IMR-90 (cell line): ENCODE results near the gene NOG. TPM values are rescaled to one million over a fixed set of nuclear protein-coding genes. Genes with fewer than 3 reads are reported as not detected.

Experiments used
- ATAC-seq: fragments of 200-7000 bp; cut with Tn5 transposase; 2 replicates; pipeline ENCODE4 v1.9.1; 2020; ENCODE audit warnings: low read depth, mild to moderate bottlenecking, moderate library complexity
- Bru-seq: library from RNA; stranded (reverse); fragments of 400-500 nt; gene quantifications from one replicate; lab custom pipeline; 2021; lab: Mats Ljungman, UMichigan
- BruChase-seq, 2 experiments: library from RNA; stranded (reverse); fragments of 400-500 nt; gene quantifications; one replicate each; lab custom pipeline; 2021; lab: Mats Ljungman, UMichigan
- BruUV-seq: library from RNA; stranded (reverse); fragments of 400-500 nt; replicated peaks from 2 replicates; lab custom pipeline; 2021; lab: Mats Ljungman, UMichigan
- CTCF ChIA-PET: fragments of 300-600 bp; formaldehyde crosslinking; extraction: SDS; loops from one replicate; lab custom pipeline; 2021; ENCODE audit warnings: antibody characterized with exemption; lab: Yijun Ruan, JAX
- POLR2A ChIA-PET: fragments of 300-600 bp; sonication (Branson Sonifier 250); formaldehyde crosslinking; loops from one replicate; lab custom pipeline; 2022; ENCODE audit warnings: antibody characterized with exemption; ENCODE audit not compliant: unreplicated experiment; lab: Charles Lee
- DNase-seq: peaks from one replicate; pipeline ENCODE4 v3.0.0; 2013
- H2AFZ ChIP-seq: replicated peaks from 2 replicates; pipeline ENCODE3; 2013; ENCODE audit warnings: low read length, mild to moderate bottlenecking; ENCODE audit not compliant: poor library complexity
- H2AK5ac ChIP-seq: 2 replicates; pipeline ENCODE4 v1.6.1; 2013; ENCODE audit warnings: low read depth, low read length, inconsistent platforms
- H2AK9ac ChIP-seq: replicated peaks from 2 replicates; pipeline ENCODE3; 2013; ENCODE audit warnings: mild to moderate bottlenecking, low read depth, low read length, moderate library complexity; ENCODE audit not compliant: poor library complexity
- H2BK120ac ChIP-seq: 2 replicates; pipeline ENCODE4 v1.6.1; 2013; ENCODE audit warnings: low read depth, low read length, inconsistent platforms
- H2BK15ac ChIP-seq: 3 replicates; pipeline ENCODE4 v1.6.1; 2013; ENCODE audit warnings: low read depth, low read length, inconsistent platforms
- H2BK20ac ChIP-seq: 2 replicates; pipeline ENCODE4 v1.6.1; 2013; ENCODE audit warnings: low read depth, mild to moderate bottlenecking, inconsistent platforms, low read length, moderate library complexity
- H2BK5ac ChIP-seq: 2 replicates; pipeline ENCODE4 v1.6.1; 2013; ENCODE audit warnings: mild to moderate bottlenecking, low read depth, low read length, inconsistent platforms; ENCODE audit not compliant: poor library complexity, severe bottlenecking
- H3K14ac ChIP-seq: replicated peaks from 2 replicates; pipeline ENCODE4 v1.6.1; 2013; ENCODE audit warnings: low read depth, low read length, inconsistent platforms
- H3K18ac ChIP-seq: 2 replicates; pipeline ENCODE4 v1.6.1; 2013; ENCODE audit warnings: low read depth, low read length, control low read depth
- H3K23ac ChIP-seq: 2 replicates; pipeline ENCODE4 v1.6.1; 2013; ENCODE audit warnings: low read depth, low read length, inconsistent platforms
- H3K27ac ChIP-seq: 2 replicates; pipeline ENCODE4 v1.5.1; 2013; ENCODE audit warnings: mild to moderate bottlenecking, control low read depth, low read length; ENCODE audit not compliant: insufficient read depth
- H3K27me3 ChIP-seq: 2 replicates; pipeline ENCODE4 v1.6.1; 2013; ENCODE audit warnings: low read length; ENCODE audit not compliant: control insufficient read depth, insufficient read depth
- H3K36me3 ChIP-seq: 2 replicates; pipeline ENCODE4 v1.6.1; 2013; ENCODE audit warnings: low read length, mixed read lengths; ENCODE audit not compliant: control insufficient read depth, insufficient read depth
- H3K4ac ChIP-seq: 2 replicates; pipeline ENCODE4 v1.6.1; 2013; ENCODE audit warnings: low read depth, low read length, inconsistent platforms
- H3K4me1 ChIP-seq: 2 replicates; pipeline ENCODE4 v1.6.1; 2013; ENCODE audit warnings: low read length, mixed read lengths; ENCODE audit not compliant: control insufficient read depth, insufficient read depth
- H3K4me2 ChIP-seq: 2 replicates; pipeline ENCODE4 v1.6.1; 2013; ENCODE audit warnings: low read depth, mild to moderate bottlenecking, control low read depth, low read length, moderate library complexity
- H3K4me3 ChIP-seq: 2 replicates; pipeline ENCODE4 v1.5.1; 2013; ENCODE audit warnings: low read depth, mild to moderate bottlenecking, control low read depth, low read length, moderate library complexity; ENCODE audit not compliant: insufficient read depth
- H3K56ac ChIP-seq: 2 replicates; pipeline ENCODE4 v1.6.1; 2013; ENCODE audit warnings: low read length, inconsistent platforms; ENCODE audit not compliant: insufficient read depth; ENCODE audit errors: extremely low read depth
- H3K79me1 ChIP-seq, 2 experiments: 2 replicates each; pipeline ENCODE4 v1.6.1; 2013; ENCODE audit warnings: low read length in 2 of 2, inconsistent platforms in 1 of 2, low read depth in 1 of 2
- H3K9ac ChIP-seq: 2 replicates; pipeline ENCODE4 v1.6.1; 2013; ENCODE audit warnings: low read depth, low read length, control low read depth
- H3K9me1 ChIP-seq: 2 replicates; pipeline ENCODE4 v1.6.1; 2013; ENCODE audit warnings: low read length, inconsistent platforms; ENCODE audit not compliant: insufficient read depth
- H3K9me3 ChIP-seq: 2 replicates; pipeline ENCODE4 v1.6.1; 2013; ENCODE audit warnings: low read length; ENCODE audit not compliant: control insufficient read depth, insufficient read depth
- H4K20me1 ChIP-seq: 2 replicates; pipeline ENCODE4 v1.6.1; 2013; ENCODE audit warnings: low read length, inconsistent platforms; ENCODE audit not compliant: insufficient read depth
- H4K5ac ChIP-seq: 2 replicates; pipeline ENCODE4 v1.6.1; 2013; ENCODE audit warnings: mild to moderate bottlenecking, low read depth, low read length, control low read depth
- H4K8ac ChIP-seq, 2 experiments: 2 replicates each; pipeline ENCODE4 v1.6.1; 2013; ENCODE audit warnings: low read depth in 2 of 2, low read length in 2 of 2, control low read depth in 1 of 2, inconsistent platforms in 1 of 2
- H4K91ac ChIP-seq: 2 replicates; pipeline ENCODE4 v1.6.1; 2013; ENCODE audit warnings: low read depth, low read length, inconsistent platforms; ENCODE audit not compliant: insufficient read depth
- BHLHE40 ChIP-seq: fragments of 150-350 bp; IDR thresholded peaks from 2 replicates; pipeline ENCODE4 v1.6.1; 2016; ENCODE audit warnings: mild to moderate bottlenecking, low read depth, low read length
- FOS ChIP-seq: fragments of 150-350 bp; IDR thresholded peaks from 2 replicates; pipeline ENCODE4 v1.6.1; 2016; ENCODE audit warnings: low read depth, low read length
- MAFK ChIP-seq: IDR thresholded peaks from 2 replicates; pipeline ENCODE4 v1.6.1; 2012; ENCODE audit warnings: low read depth, low read length, improper control_type of control experiment
- RAD21 ChIP-seq: IDR thresholded peaks from 2 replicates; pipeline ENCODE4 v1.6.1; 2012; ENCODE audit warnings: low read length, improper control_type of control experiment
- RCOR1 ChIP-seq: IDR thresholded peaks from 2 replicates; pipeline ENCODE4 v1.6.1; 2012; ENCODE audit warnings: mild to moderate bottlenecking, low read length, improper control_type of control experiment; ENCODE audit not compliant: insufficient replicate concordance
- SMC3 ChIP-seq: fragments of 150-350 bp; IDR thresholded peaks from 2 replicates; pipeline ENCODE4 v1.6.1; 2016; ENCODE audit warnings: low read depth, mild to moderate bottlenecking, antibody characterized with exemption, low read length, moderate library complexity
- WGBS, 2 experiments: methylation state at CpG; one replicate each; pipeline versions ENCODE4 v1.1.5 to v1.1.7; 2013; ENCODE audit warnings: missing lambda C conversion rate in 2 of 2; ENCODE audit not compliant: insufficient read length in 1 of 2; ENCODE audit errors: extremely low coverage in 2 of 2; 5-methylcytosine and 5-hydroxymethylcytosine counted together
- dilution Hi-C: fragments of 300-500 bp; cut with HindIII; formaldehyde crosslinking; loops from one replicate; pipeline ENCODE4 v1.14.3; 2018; ENCODE audit warnings: low sequenced_read_pairs; ENCODE audit not compliant: unreplicated experiment
- in situ Hi-C: fragments of 300-500 bp; cut with MboI; formaldehyde crosslinking; loops from 3 replicates; pipeline ENCODE4 v1.14.3; 2019; ENCODE audit warnings: low sequenced_read_pairs, inconsistent platforms, mixed read lengths
- intact Hi-C: fragments of 100-400 bp; cut with micrococcal nuclease; formaldehyde crosslinking; loops from 2 replicates; pipeline ENCODE4 v1.10.0; 2022
- long read RNA-seq: library from polyadenylated mRNA; unstranded; transcript quantifications from one replicate; pipeline ENCODE4 v2.0.0, GENCODE V29; 2021; ENCODE audit not compliant: unreplicated experiment
- polyA plus RNA-seq, 3 experiments: library from polyadenylated mRNA; depleted of rRNA; stranded (reverse); fragments of >200 nt; gene quantifications; 2 replicates each; pipeline ENCODE4 v1.2.3, GENCODE V29; 2012; ENCODE audit warnings: low replicate concordance in 1 of 3
- total RNA-seq: library from RNA; depleted of rRNA; stranded (reverse); fragments of >200 nt; gene quantifications from 2 replicates; pipeline ENCODE4 v1.2.3, GENCODE V29; 2012; rRNA removed
- TF ChIP-seq, protein P1 (sequence below): fragments of 150-350 bp; IDR thresholded peaks from 2 replicates; pipeline ENCODE4 v1.6.1; 2017; ENCODE audit warnings: mild to moderate bottlenecking, antibody characterized with exemption, low read length, low read depth

Gene NOG
- total RNA-seq (11.7 and 13.1 TPM in 2 replicates), polyA plus RNA-seq (2012; rRNA removed) (13.1 and 16.3 TPM in 2 replicates), Bru-seq, nascent RNA (percentile 44 among the genes with signal in this experiment), BruChase-seq, experiment 1, labeled RNA remaining after a 6-hour chase (percentile 46 among the genes with signal in this experiment), BruChase-seq, experiment 2, labeled RNA remaining after a 2-hour chase (percentile 68 among the genes with signal in this experiment)
- 13.5 and 24.3 TPM in 2 replicates for polyA plus RNA-seq (2012; cell fraction: cytosol; rRNA removed)
- polyA plus RNA-seq (2012; cell fraction: nucleus; rRNA removed; ENCODE audit: low replicate concordance): 4.8 and 13.7 TPM in 2 replicates
- long read RNA-seq, transcript NOG-201 (1 exons, 1,892 nt): major isoform, 8 of 8 reads
- long read RNA-seq, partial matches to known transcripts: 0 of 8 reads
- long read RNA-seq, other reads (novel, unspliced or antisense): 0 of 8 reads

DNA sequence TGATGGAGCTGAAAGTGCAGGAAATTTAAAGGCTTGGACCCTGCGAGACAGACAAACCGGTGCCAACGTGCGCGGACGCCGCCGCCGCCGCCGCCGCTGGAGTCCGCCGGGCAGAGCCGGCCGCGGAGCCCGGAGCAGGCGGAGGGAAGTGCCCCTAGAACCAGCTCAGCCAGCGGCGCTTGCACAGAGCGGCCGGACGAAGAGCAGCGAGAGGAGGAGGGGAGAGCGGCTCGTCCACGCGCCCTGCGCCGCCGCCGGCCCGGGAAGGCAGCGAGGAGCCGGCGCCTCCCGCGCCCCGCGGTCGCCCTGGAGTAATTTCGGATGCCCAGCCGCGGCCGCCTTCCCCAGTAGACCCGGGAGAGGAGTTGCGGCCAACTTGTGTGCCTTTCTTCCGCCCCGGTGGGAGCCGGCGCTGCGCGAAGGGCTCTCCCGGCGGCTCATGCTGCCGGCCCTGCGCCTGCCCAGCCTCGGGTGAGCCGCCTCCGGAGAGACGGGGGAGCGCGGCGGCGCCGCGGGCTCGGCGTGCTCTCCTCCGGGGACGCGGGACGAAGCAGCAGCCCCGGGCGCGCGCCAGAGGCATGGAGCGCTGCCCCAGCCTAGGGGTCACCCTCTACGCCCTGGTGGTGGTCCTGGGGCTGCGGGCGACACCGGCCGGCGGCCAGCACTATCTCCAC lies at the start of gene NOG:
NOG (plus strand) TSS at position 54 of the 674 bp plus-strand sequence; CDS start at position 579, 525 bp downstream.
- in situ Hi-C loops: loop anchor here (5.0 to 25.0 kb wide), 3 partner anchors 119 to 344 kb away; no protein-coding TSS in a partner anchor
- Histone ChIP-seq H4K91ac (peak within 1 kb of the TSS; percentile 25), H2BK120ac (peak within 1 kb of the TSS; percentile 73), H2AFZ (peak within 1 kb of the TSS; percentile 92), H2AK9ac (peak within 1 kb of the TSS; percentile 84), H4K20me1 (no peaks in the 10 kb centered on the region), H3K56ac (no peak within 1 kb of the TSS; the same call in 1 of the 2 replicates), H3K36me3 (no peaks in the 10 kb centered on the region), H3K4me3 (peak within 1 kb of the TSS; percentile 68), H3K14ac (no peak within 1 kb of the TSS), H3K27me3 (peaks cover 23% of the 10 kb centered on the region), H3K4ac (peak within 1 kb of the TSS; percentile 10), H3K79me1 (0 out of 4 replicates have a peak, but pooled peaks cover 0 to 10% of the 10 kb centered on the region in 2 experiments), H3K4me1 (peaks cover 13% of the 10 kb centered on the region), H3K18ac (no peak within 1 kb of the TSS), H3K23ac (peak within 1 kb of the TSS; percentile 65), H3K9ac (peak within 1 kb of the TSS; percentile 76), H3K4me2 (peak within 1 kb of the TSS; percentile 98), H2AK5ac (no peak within 1 kb of the TSS), H2BK15ac (no peak within 1 kb of the TSS; the same call in 1 of the 3 replicates), H2BK20ac (peak within 1 kb of the TSS; percentile 34; the same call in 1 of the 2 replicates), H3K9me3 (no peaks in the 10 kb centered on the region), H2BK5ac (peak within 1 kb of the TSS; percentile 44), H4K8ac (peak within 1 kb of the TSS in 1 of 2 experiments; percentile 35; a peak in 1 of 4 replicates), H3K27ac (peak within 1 kb of the TSS; percentile 57), H4K5ac (peak within 1 kb of the TSS; percentile 9; the same call in 1 of the 2 replicates), H3K9me1 (no peaks in the 10 kb centered on the region)
- WGBS, 2 experiments: 0% methylated on average over 46 of the region's 85 CpGs; no CpG with 5 or more reads in 1 of the 2 experiments
- dilution Hi-C loops: no loop called here
- no TSS peak for BruUV-seq
- DNase-seq (peak; percentile 71), ATAC-seq (peak; percentile 73)
- peak; percentile 4; the same call in 1 of the 2 replicates for TF ChIP-seq RAD21
- 0 out of 2 replicates have a peak, but pooled peaks have one; percentile 2 for TF ChIP-seq SMC3
- no peak for TF ChIP-seq RCOR1
- no peak for TF ChIP-seq MAFK
- TF ChIP-seq, protein P1, sequence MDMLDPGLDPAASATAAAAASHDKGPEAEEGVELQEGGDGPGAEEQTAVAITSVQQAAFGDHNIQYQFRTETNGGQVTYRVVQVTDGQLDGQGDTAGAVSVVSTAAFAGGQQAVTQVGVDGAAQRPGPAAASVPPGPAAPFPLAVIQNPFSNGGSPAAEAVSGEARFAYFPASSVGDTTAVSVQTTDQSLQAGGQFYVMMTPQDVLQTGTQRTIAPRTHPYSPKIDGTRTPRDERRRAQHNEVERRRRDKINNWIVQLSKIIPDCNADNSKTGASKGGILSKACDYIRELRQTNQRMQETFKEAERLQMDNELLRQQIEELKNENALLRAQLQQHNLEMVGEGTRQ: no peak
- TF ChIP-seq FOS: no peak
- no peak for TF ChIP-seq BHLHE40
- ChIA-PET CTCF (interaction anchor here (0.7 to 5.4 kb wide), 5 partner anchors 36 to 346 kb away, joined by 3 to 27 read pairs (median 3); no protein-coding TSS in a partner anchor), POLR2A (interaction anchor here (0.6 kb wide), 2 partner anchors 98 to 242 kb away, joined by 4 to 15 read pairs; no protein-coding TSS in a partner anchor)
- intact Hi-C loops: loop anchor here (1.0 to 10.0 kb wide), 7 partner anchors 86 to 749 kb away; partner anchors contain the start of genes C17orf67, COIL and DGKE
